ENCODE measurements around the gene RPP14.

The RPP14 gene

GRCh38 chr3:58361866-58362265 is 55.8 kb downstream of the RPP14 start:
- no peaks in the 10 kb centered on the region for H3K9me2 ChIP-seq (replicated peaks; ENCODE audit: control insufficient read depth, low read length)

GRCh38 chr3:58366699-58367098 is 60.7 kb downstream of the RPP14 start:
- H3K4me2 ChIP-seq (ENCODE audit: low read length): no peak overlapping the region
- TF ChIP-seq CTCF (IDR thresholded peaks at IDR 0.05; ENCODE audit: low read depth, low read length, poor library complexity, severe bottlenecking): no peak

More at GRCh38 chr3:58361866-58362265, 55.8 kb downstream of the RPP14 start:
- H3K4me3 ChIP-seq (ENCODE audit: low read length): no peak overlapping the region
- H3K4me2 ChIP-seq (ENCODE audit: low read length): peak overlapping the region; percentile 23; the same call in 1 of the 2 replicates
- no peaks in the 10 kb centered on the region for H3K9me3 ChIP-seq (ENCODE audit: control insufficient read depth, insufficient read depth, low read length)
- H3K27ac ChIP-seq (ENCODE audit: low read depth, low read length): no peak overlapping the region
- H3F3A ChIP-seq (ENCODE audit: control insufficient read depth, insufficient read depth): peaks cover 12% of the 10 kb centered on the region
- no peak for TF ChIP-seq CTCF (IDR thresholded peaks at IDR 0.05; ENCODE audit: low read depth, low read length, poor library complexity, severe bottlenecking)
- no peak for TF ChIP-seq EZH2phosphoT487 (IDR thresholded peaks at IDR 0.05; ENCODE audit: borderline replicate concordance, low read length)
- peaks cover 100% of the 10 kb centered on the region for H3K79me2 ChIP-seq (ENCODE audit: control insufficient read depth, low read length)
- no peaks in the 10 kb centered on the region for H3K27me3 ChIP-seq (ENCODE audit: control insufficient read depth, low read length)
- H4K20me1 ChIP-seq (ENCODE audit: control insufficient read depth, insufficient read depth, low read depth, low read length): peaks cover 28% of the 10 kb centered on the region
- peaks cover 82% of the 10 kb centered on the region for H3K36me3 ChIP-seq (ENCODE audit: control insufficient read depth, low read length)
- peaks cover 87% of the 10 kb centered on the region for H3K4me1 ChIP-seq (ENCODE audit: control insufficient read depth, low read length)

DNA sequence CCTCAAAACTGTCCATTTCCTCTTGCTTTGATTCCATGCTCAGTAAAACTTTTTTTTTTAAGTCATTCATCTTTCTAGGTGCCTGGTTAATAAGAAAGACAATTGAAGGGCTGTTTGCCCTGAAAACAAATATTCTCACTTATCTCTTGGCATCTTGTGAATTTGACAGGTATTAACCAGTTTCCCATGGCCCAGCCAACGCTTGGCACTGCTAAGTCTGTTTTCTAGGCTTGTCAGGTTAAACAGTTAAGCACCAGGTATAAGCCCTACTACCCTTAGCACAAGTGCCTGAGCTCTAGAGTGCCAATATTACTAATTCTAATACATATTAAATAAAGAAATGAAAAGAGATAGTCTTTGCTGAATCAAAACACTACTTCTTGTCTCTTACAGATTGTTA is 63.0 kb downstream of the RPP14 start:
- H4K20me1 ChIP-seq (ENCODE audit: control insufficient read depth, insufficient read depth, low read depth, low read length): peaks cover 26% of the 10 kb centered on the region
- H3K4me2 ChIP-seq (ENCODE audit: low read length): no peak overlapping the region
- no peaks in the 10 kb centered on the region for H3K27me3 ChIP-seq (ENCODE audit: control insufficient read depth, low read length)
- H3K4me3 ChIP-seq (ENCODE audit: low read length): no peak overlapping the region
- no peaks in the 10 kb centered on the region for H3K9me2 ChIP-seq (replicated peaks; ENCODE audit: control insufficient read depth, low read length)
- peaks cover 85% of the 10 kb centered on the region for H3K36me3 ChIP-seq (ENCODE audit: control insufficient read depth, low read length)
- no peaks in the 10 kb centered on the region for H3K9me3 ChIP-seq (ENCODE audit: control insufficient read depth, insufficient read depth, low read length)
- peaks cover 21% of the 10 kb centered on the region for H3K4me1 ChIP-seq (ENCODE audit: control insufficient read depth, low read length)
- peaks cover 14% of the 10 kb centered on the region; the same call in 1 of the 2 replicates for H3F3A ChIP-seq (ENCODE audit: control insufficient read depth, insufficient read depth)
- H3K27ac ChIP-seq (ENCODE audit: low read depth, low read length): no peak overlapping the region
- peaks cover 100% of the 10 kb centered on the region for H3K79me2 ChIP-seq (ENCODE audit: control insufficient read depth, low read length)
- no peak for TF ChIP-seq EZH2phosphoT487 (IDR thresholded peaks at IDR 0.05; ENCODE audit: borderline replicate concordance, low read length)
- no peak for TF ChIP-seq CTCF (IDR thresholded peaks at IDR 0.05; ENCODE audit: low read depth, low read length, poor library complexity, severe bottlenecking)

More at GRCh38 chr3:58366699-58367098, 60.7 kb downstream of the RPP14 start:
- Histone ChIP-seq H3K9me3 (ENCODE audit: control insufficient read depth, insufficient read depth, low read length) (no peaks in the 10 kb centered on the region), H3K4me3 (ENCODE audit: low read length) (no peak overlapping the region), H3K27me3 (ENCODE audit: control insufficient read depth, low read length) (no peaks in the 10 kb centered on the region), H4K20me1 (ENCODE audit: control insufficient read depth, insufficient read depth, low read depth, low read length) (peaks cover 25% of the 10 kb centered on the region), H3K79me2 (ENCODE audit: control insufficient read depth, low read length) (peaks cover 100% of the 10 kb centered on the region), H3K9me2 (replicated peaks; ENCODE audit: control insufficient read depth, low read length) (no peaks in the 10 kb centered on the region), H3K4me1 (ENCODE audit: control insufficient read depth, low read length) (peaks cover 42% of the 10 kb centered on the region), H3F3A (ENCODE audit: control insufficient read depth, insufficient read depth) (peaks cover 14% of the 10 kb centered on the region), H3K27ac (ENCODE audit: low read depth, low read length) (no peak overlapping the region), H3K36me3 (ENCODE audit: control insufficient read depth, low read length) (peaks cover 90% of the 10 kb centered on the region)

Measured in DOHH2 (cell line).